HFFc6 (cell line): ENCODE data around the gene DDX10. TPM values are rescaled to one million over a fixed set of nuclear protein-coding genes. Genes with fewer than 3 reads are reported as not detected.
"Not testable (repeated sequence)": the region's sequence is repeated elsewhere in the genome, so short reads cannot be mapped to it uniquely, and the experiment has no call there.

Experiments used
- DNase-seq: peaks from one replicate; pipeline ENCODE4 v3.0.0-alpha.2; 2018
- H3K27ac Mint-ChIP-seq: 2 replicates; pipeline ENCODE4 v1.8.0; 2020; ENCODE audit warnings: mild to moderate bottlenecking, mixed read lengths
- H3K27me3 Mint-ChIP-seq: 2 replicates; pipeline ENCODE4 v1.8.0; 2021; ENCODE audit warnings: mild to moderate bottlenecking, moderate library complexity, mixed read lengths; ENCODE audit not compliant: insufficient read depth
- H3K36me3 Mint-ChIP-seq: 2 replicates; pipeline ENCODE4 v1.8.0; 2021; ENCODE audit warnings: low read depth, mixed read lengths
- H3K4me1 Mint-ChIP-seq: 2 replicates; pipeline ENCODE4 v1.8.0; 2020; ENCODE audit warnings: low read depth, mixed read lengths
- H3K4me3 Mint-ChIP-seq: 2 replicates; pipeline ENCODE4 v1.8.0; 2020; ENCODE audit warnings: mild to moderate bottlenecking, moderate library complexity, mixed read lengths
- H3K9me3 Mint-ChIP-seq: 2 replicates; pipeline ENCODE4 v1.8.0; 2020; ENCODE audit warnings: mild to moderate bottlenecking, mixed read lengths
- CTCF ChIP-seq: fragments of 200-600 bp; sonication (generic); IDR thresholded peaks from 2 replicates; pipeline ENCODE4 v1.5.0; 2021; ENCODE audit warnings: antibody characterized with exemption, mild to moderate bottlenecking
- total RNA-seq, 6 experiments: library from RNA; stranded (reverse); fragmentation: NEBNext Ultra II Directional; extraction: Animal tissue kit (Norgen Biotek cat#: 25700); gene quantifications; 2 replicates in 1 of 6; 3 replicates in 5 of 6; pipeline ENCODE4 v1.2.3, GENCODE V29; 2021

DDX10 gene
- total RNA-seq, 6 experiments from 2014 or later: 24.5 to 45.5 (median 33.5) TPM

- TF ChIP-seq CTCF: no peak
- peaks cover 18% of the 10 kb centered on the region for H3K4me1 Mint-ChIP-seq
- peaks cover 9% of the 10 kb centered on the region for H3K36me3 Mint-ChIP-seq
- no peak overlapping the region for H3K4me3 Mint-ChIP-seq
- H3K9me3 Mint-ChIP-seq: no peaks in the 10 kb centered on the region
- no peak overlapping the region for H3K27ac Mint-ChIP-seq
- no peak for DNase-seq
- no peaks in the 10 kb centered on the region for H3K27me3 Mint-ChIP-seq
Measured at GRCh38 chr11:108805030-108805429, 140.2 kb downstream of the DDX10 start.

- no peak for DNase-seq
- H3K36me3 Mint-ChIP-seq: peaks cover 4% of the 10 kb centered on the region
- TF ChIP-seq CTCF: no peak
- no peaks in the 10 kb centered on the region for H3K9me3 Mint-ChIP-seq
- H3K4me3 Mint-ChIP-seq: no peak overlapping the region
- no peak overlapping the region for H3K27ac Mint-ChIP-seq
- H3K27me3 Mint-ChIP-seq: no peaks in the 10 kb centered on the region
- H3K4me1 Mint-ChIP-seq: peaks cover 18% of the 10 kb centered on the region
Measured at GRCh38 chr11:108807262-108807661, 142.4 kb downstream of the DDX10 start.

- Mint-ChIP-seq H3K9me3 (no peaks in the 10 kb centered on the region), H3K4me1 (no peaks in the 10 kb centered on the region), H3K27ac (no peak overlapping the region), H3K36me3 (peaks cover 4% of the 10 kb centered on the region), H3K27me3 (no peaks in the 10 kb centered on the region; the same call in 1 of the 2 replicates), H3K4me3 (no peak overlapping the region)
- TF ChIP-seq CTCF: no peak
- no peak for DNase-seq
Measured at GRCh38 chr11:108813086-108813485, 148.2 kb downstream of the DDX10 start.

- Mint-ChIP-seq H3K4me1 (no peaks in the 10 kb centered on the region), H3K36me3 (no peaks in the 10 kb centered on the region), H3K27me3 (peaks cover 2% of the 10 kb centered on the region), H3K9me3 (no peaks in the 10 kb centered on the region), H3K4me3 (no peak overlapping the region), H3K27ac (no peak overlapping the region)
- DNase-seq: no peak
- TF ChIP-seq CTCF: no peak
Measured at GRCh38 chr11:108817976-108818375, 153.1 kb downstream of the DDX10 start.

GRCh38 chr11:108818971-108819370, 154.1 kb downstream of the DDX10 start:
- Mint-ChIP-seq H3K27ac (no peak overlapping the region), H3K36me3 (no peaks in the 10 kb centered on the region), H3K4me1 (no peaks in the 10 kb centered on the region), H3K4me3 (no peak overlapping the region), H3K9me3 (no peaks in the 10 kb centered on the region), H3K27me3 (peaks cover 2% of the 10 kb centered on the region)
- peak; percentile 10; the same call in 1 of the 2 replicates for TF ChIP-seq CTCF
- DNase-seq: no peak

GRCh38 chr11:108819957-108820356, 155.1 kb downstream of the DDX10 start:
- Mint-ChIP-seq H3K4me1 (peaks cover 7% of the 10 kb centered on the region), H3K36me3 (no peaks in the 10 kb centered on the region), H3K9me3 (no peaks in the 10 kb centered on the region), H3K27me3 (peaks cover 2% of the 10 kb centered on the region), H3K4me3 (no peak overlapping the region), H3K27ac (no peak overlapping the region)
- TF ChIP-seq CTCF: no peak
- DNase-seq: no peak

- peaks cover 13% of the 10 kb centered on the region for H3K4me1 Mint-ChIP-seq
- not testable (repeated sequence) for H3K27ac Mint-ChIP-seq, H3K36me3 Mint-ChIP-seq, DNase-seq, H3K9me3 Mint-ChIP-seq, H3K4me3 Mint-ChIP-seq, H3K27me3 Mint-ChIP-seq
Measured at GRCh38 chr11:108823960-108824359, 159.1 kb downstream of the DDX10 start.
